Prostate gland (tissue), 2 donors: ENCODE results near the gene PUSL1.

ENCODE experiments used
- POLR2AphosphoS5 ChIP-seq: sonication (generic); formaldehyde crosslinking; IDR thresholded peaks from one replicate; pipeline ENCODE4 v1.6.1; 2017; ENCODE audit warnings: antibody characterized with exemption
- TF ChIP-seq, protein P1 (sequence below), 4 experiments: fragments of 200-600 bp in 2 of 4; fragments of 450-650 bp in 2 of 4; sonication (generic) in 2 of 4; IDR thresholded peaks; 1 replicate in 3 of 4; 2 replicates in 1 of 4; pipeline ENCODE4 v1.5.1; 2016 to 2019; ENCODE audit warnings: antibody characterized with exemption in 4 of 4, mild to moderate bottlenecking in 2 of 4, moderate library complexity in 2 of 4

- TF ChIP-seq, protein P1, sequence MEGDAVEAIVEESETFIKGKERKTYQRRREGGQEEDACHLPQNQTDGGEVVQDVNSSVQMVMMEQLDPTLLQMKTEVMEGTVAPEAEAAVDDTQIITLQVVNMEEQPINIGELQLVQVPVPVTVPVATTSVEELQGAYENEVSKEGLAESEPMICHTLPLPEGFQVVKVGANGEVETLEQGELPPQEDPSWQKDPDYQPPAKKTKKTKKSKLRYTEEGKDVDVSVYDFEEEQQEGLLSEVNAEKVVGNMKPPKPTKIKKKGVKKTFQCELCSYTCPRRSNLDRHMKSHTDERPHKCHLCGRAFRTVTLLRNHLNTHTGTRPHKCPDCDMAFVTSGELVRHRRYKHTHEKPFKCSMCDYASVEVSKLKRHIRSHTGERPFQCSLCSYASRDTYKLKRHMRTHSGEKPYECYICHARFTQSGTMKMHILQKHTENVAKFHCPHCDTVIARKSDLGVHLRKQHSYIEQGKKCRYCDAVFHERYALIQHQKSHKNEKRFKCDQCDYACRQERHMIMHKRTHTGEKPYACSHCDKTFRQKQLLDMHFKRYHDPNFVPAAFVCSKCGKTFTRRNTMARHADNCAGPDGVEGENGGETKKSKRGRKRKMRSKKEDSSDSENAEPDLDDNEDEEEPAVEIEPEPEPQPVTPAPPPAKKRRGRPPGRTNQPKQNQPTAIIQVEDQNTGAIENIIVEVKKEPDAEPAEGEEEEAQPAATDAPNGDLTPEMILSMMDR (IDR thresholded peaks at IDR 0.05), result no peak
- TF ChIP-seq POLR2AphosphoS5, result no peak
Measured at GRCh38 chr1:1300352-1300739, 8.1 kb upstream of the PUSL1 start.
